Measurements from ENCODE around the gene CNTN1.

The CNTN1 gene

GRCh38 chr12:41008472-41008871, 316.2 kb downstream of the CNTN1 start:
- Histone ChIP-seq H3K27ac (ENCODE audit: low read length) (no peak overlapping the region), H3K4me1 (ENCODE audit: control insufficient read depth in 1 of 2, insufficient read depth in 2 of 2, low read length in 2 of 2) (no peaks in the 10 kb centered on the region), H3K27me3 (ENCODE audit: low read depth, low read length) (no peaks in the 10 kb centered on the region), H3K4me3 (ENCODE audit: low read depth in 1 of 2, low read length in 2 of 2) (no peak overlapping the region), H3K9me3 (ENCODE audit: control insufficient read depth in 1 of 2, low read length in 2 of 2) (peaks cover 0 to 16% of the 10 kb centered on the region in 2 donors), H3K36me3 (ENCODE audit: control insufficient read depth in 1 of 2, insufficient read depth in 2 of 2, low read length in 2 of 2) (no peaks in the 10 kb centered on the region)

DNA sequence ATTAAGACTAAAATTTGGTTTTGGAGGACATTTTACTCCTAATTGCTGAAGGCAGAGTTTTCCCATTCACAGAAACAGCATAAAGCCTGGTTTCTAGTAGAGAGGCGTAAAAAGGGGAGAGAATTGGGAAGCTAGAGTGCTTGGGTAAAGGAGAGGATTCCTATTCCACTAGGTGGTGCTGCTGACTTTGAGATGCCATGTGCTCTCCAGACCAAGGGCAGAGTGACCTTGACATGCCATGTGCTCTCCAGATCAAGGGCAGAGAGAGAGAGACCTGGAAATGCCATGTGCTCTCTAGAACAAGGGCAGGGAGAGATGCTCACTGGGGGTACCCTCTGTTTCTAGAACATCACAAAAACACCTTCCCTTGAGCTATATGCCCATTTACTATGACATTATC, 319.7 kb downstream of the CNTN1 start:
- Histone ChIP-seq H3K27me3 (ENCODE audit: low read depth, low read length) (no peaks in the 10 kb centered on the region), H3K27ac (ENCODE audit: low read length) (no peak overlapping the region), H3K36me3 (ENCODE audit: control insufficient read depth in 1 of 2, insufficient read depth in 2 of 2, low read length in 2 of 2) (no peaks in the 10 kb centered on the region), H3K4me1 (ENCODE audit: control insufficient read depth in 1 of 2, insufficient read depth in 2 of 2, low read length in 2 of 2) (no peaks in the 10 kb centered on the region), H3K9me3 (ENCODE audit: control insufficient read depth in 1 of 2, low read length in 2 of 2) (peaks cover 0 to 8% of the 10 kb centered on the region in 2 donors), H3K4me3 (ENCODE audit: low read depth in 1 of 2, low read length in 2 of 2) (no peak overlapping the region)

- Histone ChIP-seq H3K27ac (ENCODE audit: low read length) (no peak overlapping the region), H3K4me3 (ENCODE audit: low read depth in 1 of 2, low read length in 2 of 2) (no peak overlapping the region), H3K4me1 (ENCODE audit: control insufficient read depth in 1 of 2, insufficient read depth in 2 of 2, low read length in 2 of 2) (no peaks in the 10 kb centered on the region), H3K27me3 (ENCODE audit: low read depth, low read length) (no peaks in the 10 kb centered on the region), H3K36me3 (ENCODE audit: control insufficient read depth in 1 of 2, insufficient read depth in 2 of 2, low read length in 2 of 2) (no peaks in the 10 kb centered on the region), H3K9me3 (ENCODE audit: control insufficient read depth in 1 of 2, low read length in 2 of 2) (peaks cover 0 to 8% of the 10 kb centered on the region in 2 donors)
Measured at GRCh38 chr12:41013881-41014642, 321.8 kb downstream of the CNTN1 start.

DNA sequence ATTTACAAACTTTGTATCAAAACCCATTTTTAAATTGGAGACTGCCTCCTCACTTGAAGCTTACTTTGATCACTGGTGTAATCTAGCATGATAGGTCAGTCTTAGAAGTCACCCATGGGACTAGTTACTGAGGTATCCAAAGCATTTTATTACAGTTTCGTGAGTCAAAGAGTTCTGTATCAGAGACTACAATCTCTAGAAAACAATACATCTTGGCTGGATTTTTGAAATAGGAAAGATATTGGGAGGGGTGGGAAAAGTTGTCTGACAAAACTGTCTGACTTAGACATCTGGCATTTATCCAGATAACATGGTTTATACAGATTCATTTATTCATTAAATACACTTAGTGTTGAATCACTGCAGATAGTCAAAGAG, 322.4 kb downstream of the CNTN1 start:
- H3K4me1 ChIP-seq (ENCODE audit: control insufficient read depth in 1 of 2, insufficient read depth in 2 of 2, low read length in 2 of 2), result no peaks in the 10 kb centered on the region
- H3K36me3 ChIP-seq (ENCODE audit: control insufficient read depth in 1 of 2, insufficient read depth in 2 of 2, low read length in 2 of 2), result no peaks in the 10 kb centered on the region
- H3K4me3 ChIP-seq (ENCODE audit: low read depth in 1 of 2, low read length in 2 of 2), result no peak overlapping the region
- H3K27me3 ChIP-seq (ENCODE audit: low read depth, low read length), result no peaks in the 10 kb centered on the region
- H3K9me3 ChIP-seq (ENCODE audit: control insufficient read depth in 1 of 2, low read length in 2 of 2), result peaks cover 0 to 8% of the 10 kb centered on the region in 2 donors
- H3K27ac ChIP-seq (ENCODE audit: low read length), result no peak overlapping the region

DNA sequence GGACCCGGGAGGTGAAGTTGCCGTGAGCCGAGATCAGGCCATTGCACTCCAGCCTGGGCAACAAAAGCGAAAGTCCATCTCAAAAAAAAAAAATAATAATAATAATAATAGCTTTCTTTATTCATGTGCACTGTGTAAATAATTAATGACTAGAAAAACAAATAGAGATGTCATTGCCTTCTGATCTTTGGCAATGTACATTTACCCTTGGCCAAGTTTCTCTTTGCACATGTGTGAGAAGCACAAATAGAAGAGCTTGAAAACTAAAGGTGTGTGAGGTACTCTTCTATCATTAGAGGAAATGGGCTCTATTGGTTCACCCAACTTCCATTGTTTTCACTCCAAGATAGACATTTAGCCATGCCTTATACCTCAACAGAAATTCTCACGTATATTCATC, 325.8 kb downstream of the CNTN1 start:
- no peaks in the 10 kb centered on the region for H3K27me3 ChIP-seq (ENCODE audit: low read depth, low read length)
- no peak overlapping the region for H3K27ac ChIP-seq (ENCODE audit: low read length)
- no peaks in the 10 kb centered on the region for H3K36me3 ChIP-seq (ENCODE audit: control insufficient read depth in 1 of 2, insufficient read depth in 2 of 2, low read length in 2 of 2)
- no peaks in the 10 kb centered on the region for H3K4me1 ChIP-seq (ENCODE audit: control insufficient read depth in 1 of 2, insufficient read depth in 2 of 2, low read length in 2 of 2)
- H3K9me3 ChIP-seq (ENCODE audit: control insufficient read depth in 1 of 2, low read length in 2 of 2), result no peaks in the 10 kb centered on the region
- H3K4me3 ChIP-seq (ENCODE audit: low read depth in 1 of 2, low read length in 2 of 2), result no peak overlapping the region

GRCh38 chr12:41019461-41019860, 327.2 kb downstream of the CNTN1 start:
- Histone ChIP-seq H3K9me3 (ENCODE audit: control insufficient read depth in 1 of 2, low read length in 2 of 2) (no peaks in the 10 kb centered on the region), H3K36me3 (ENCODE audit: control insufficient read depth in 1 of 2, insufficient read depth in 2 of 2, low read length in 2 of 2) (no peaks in the 10 kb centered on the region), H3K4me1 (ENCODE audit: control insufficient read depth in 1 of 2, insufficient read depth in 2 of 2, low read length in 2 of 2) (no peaks in the 10 kb centered on the region), H3K4me3 (ENCODE audit: low read depth in 1 of 2, low read length in 2 of 2) (no peak overlapping the region), H3K27ac (ENCODE audit: low read length) (no peak overlapping the region), H3K27me3 (ENCODE audit: low read depth, low read length) (no peaks in the 10 kb centered on the region)

DNA sequence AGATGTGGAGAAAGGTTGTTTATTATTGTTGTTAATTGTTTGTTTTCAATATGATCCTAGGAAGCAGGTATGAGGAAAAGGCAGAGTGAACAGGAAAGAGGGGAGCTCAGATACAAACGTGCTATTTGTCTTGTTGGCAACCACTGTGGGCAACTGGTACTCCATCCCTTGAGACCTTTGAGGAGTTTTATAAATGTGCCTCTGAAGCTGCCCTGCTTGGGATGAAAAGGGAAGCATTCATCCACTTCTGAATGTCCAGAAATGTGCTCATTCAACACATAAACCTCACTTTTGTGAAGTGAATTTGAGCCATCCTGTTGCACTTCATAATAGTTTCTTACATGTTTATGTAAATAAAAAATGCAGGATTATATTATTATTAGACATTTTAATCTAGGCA, 331.6 kb downstream of the CNTN1 start:
- Histone ChIP-seq H3K4me3 (ENCODE audit: low read depth in 1 of 2, low read length in 2 of 2) (no peak overlapping the region), H3K9me3 (ENCODE audit: control insufficient read depth in 1 of 2, low read length in 2 of 2) (no peaks in the 10 kb centered on the region), H3K27me3 (ENCODE audit: low read depth, low read length) (no peaks in the 10 kb centered on the region), H3K27ac (ENCODE audit: low read length) (no peak overlapping the region), H3K4me1 (ENCODE audit: control insufficient read depth in 1 of 2, insufficient read depth in 2 of 2, low read length in 2 of 2) (no peaks in the 10 kb centered on the region), H3K36me3 (ENCODE audit: control insufficient read depth in 1 of 2, insufficient read depth in 2 of 2, low read length in 2 of 2) (no peaks in the 10 kb centered on the region)

DNA sequence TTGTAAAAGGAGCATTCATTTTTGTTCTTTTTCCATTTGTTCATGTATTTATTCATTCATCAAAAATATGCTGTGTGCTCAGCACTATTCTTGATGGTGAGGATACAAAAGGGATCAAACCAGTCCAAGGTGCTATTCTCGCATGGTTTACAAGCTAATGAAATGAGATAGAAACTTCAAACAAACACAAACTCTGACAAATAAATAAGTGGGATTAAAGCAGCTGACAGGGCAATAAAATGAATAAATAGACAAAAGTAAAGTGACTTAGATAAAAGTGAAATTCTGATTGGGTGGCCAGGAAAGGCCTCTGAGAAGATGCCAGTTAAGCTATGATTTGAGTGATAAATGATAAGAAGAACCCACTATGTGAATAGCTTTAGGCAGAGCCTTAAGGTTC, 333.9 kb downstream of the CNTN1 start:
- Histone ChIP-seq H3K9me3 (ENCODE audit: control insufficient read depth in 1 of 2, low read length in 2 of 2) (no peaks in the 10 kb centered on the region), H3K4me1 (ENCODE audit: control insufficient read depth in 1 of 2, insufficient read depth in 2 of 2, low read length in 2 of 2) (no peaks in the 10 kb centered on the region), H3K36me3 (ENCODE audit: control insufficient read depth in 1 of 2, insufficient read depth in 2 of 2, low read length in 2 of 2) (no peaks in the 10 kb centered on the region), H3K27me3 (ENCODE audit: low read depth, low read length) (no peaks in the 10 kb centered on the region), H3K27ac (ENCODE audit: low read length) (no peak overlapping the region), H3K4me3 (ENCODE audit: low read depth in 1 of 2, low read length in 2 of 2) (no peak overlapping the region)

DNA sequence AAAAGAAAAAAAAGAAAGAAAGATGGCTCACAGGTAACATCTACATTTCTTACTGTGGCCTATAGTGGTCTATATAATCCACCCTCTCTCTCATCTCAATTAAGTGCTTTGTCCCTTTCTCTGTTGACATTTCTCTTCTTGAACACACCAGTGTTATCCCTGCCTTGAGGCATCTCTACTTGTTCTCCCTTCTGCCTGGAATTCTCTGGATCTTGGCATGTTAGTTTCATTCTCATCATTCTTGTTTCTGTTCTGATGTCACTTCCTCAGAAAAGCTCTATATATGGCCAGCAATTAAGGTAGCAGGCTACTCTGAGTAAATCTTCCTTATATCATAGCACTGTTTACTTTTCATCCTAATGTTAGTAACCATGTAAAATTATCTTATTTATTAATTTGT, 340.1 kb downstream of the CNTN1 start:
- H3K4me3 ChIP-seq (ENCODE audit: low read depth in 1 of 2, low read length in 2 of 2), result no peak overlapping the region
- H3K36me3 ChIP-seq (ENCODE audit: control insufficient read depth in 1 of 2, insufficient read depth in 2 of 2, low read length in 2 of 2), result no peaks in the 10 kb centered on the region
- H3K4me1 ChIP-seq (ENCODE audit: control insufficient read depth in 1 of 2, insufficient read depth in 2 of 2, low read length in 2 of 2), result no peaks in the 10 kb centered on the region
- H3K27ac ChIP-seq (ENCODE audit: low read length), result no peak overlapping the region
- H3K27me3 ChIP-seq (ENCODE audit: low read depth, low read length), result no peaks in the 10 kb centered on the region
- H3K9me3 ChIP-seq (ENCODE audit: control insufficient read depth in 1 of 2, low read length in 2 of 2), result no peaks in the 10 kb centered on the region

GRCh38 chr12:41034686-41035085, 342.4 kb downstream of the CNTN1 start:
- Histone ChIP-seq H3K27ac (ENCODE audit: low read length) (no peak overlapping the region), H3K9me3 (ENCODE audit: control insufficient read depth in 1 of 2, low read length in 2 of 2) (no peaks in the 10 kb centered on the region), H3K4me1 (ENCODE audit: control insufficient read depth in 1 of 2, insufficient read depth in 2 of 2, low read length in 2 of 2) (no peaks in the 10 kb centered on the region), H3K36me3 (ENCODE audit: control insufficient read depth in 1 of 2, insufficient read depth in 2 of 2, low read length in 2 of 2) (no peaks in the 10 kb centered on the region), H3K4me3 (ENCODE audit: low read depth in 1 of 2, low read length in 2 of 2) (no peak overlapping the region), H3K27me3 (ENCODE audit: low read depth, low read length) (no peaks in the 10 kb centered on the region)

DNA sequence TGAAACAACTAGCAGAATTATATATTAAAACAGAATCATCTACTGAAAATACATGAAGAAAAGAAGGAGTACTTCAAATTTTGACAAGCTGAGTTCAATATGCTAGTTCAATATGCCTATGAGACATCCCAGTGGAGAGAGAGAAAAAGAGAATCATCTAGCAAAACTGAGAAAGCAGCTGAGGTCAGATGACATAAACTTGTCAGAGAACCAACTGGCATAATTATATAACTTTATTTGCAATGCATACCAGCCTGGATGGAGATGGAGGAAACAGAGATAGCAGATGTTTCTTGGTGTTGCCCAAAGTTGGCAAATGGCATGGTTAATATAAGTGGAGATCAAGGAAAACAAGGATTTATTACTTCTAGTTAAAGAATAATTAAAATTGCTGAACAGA, 347.2 kb downstream of the CNTN1 start:
- H3K4me3 ChIP-seq (ENCODE audit: low read depth in 1 of 2, low read length in 2 of 2), result no peak overlapping the region
- no peaks in the 10 kb centered on the region for H3K4me1 ChIP-seq (ENCODE audit: control insufficient read depth in 1 of 2, insufficient read depth in 2 of 2, low read length in 2 of 2)
- no peak overlapping the region for H3K27ac ChIP-seq (ENCODE audit: low read length)
- no peaks in the 10 kb centered on the region for H3K9me3 ChIP-seq (ENCODE audit: control insufficient read depth in 1 of 2, low read length in 2 of 2)
- no peaks in the 10 kb centered on the region for H3K36me3 ChIP-seq (ENCODE audit: control insufficient read depth in 1 of 2, insufficient read depth in 2 of 2, low read length in 2 of 2)
- no peaks in the 10 kb centered on the region for H3K27me3 ChIP-seq (ENCODE audit: low read depth, low read length)

- Histone ChIP-seq H3K36me3 (ENCODE audit: control insufficient read depth in 1 of 2, insufficient read depth in 2 of 2, low read length in 2 of 2) (no peaks in the 10 kb centered on the region), H3K27me3 (ENCODE audit: low read depth, low read length) (no peaks in the 10 kb centered on the region), H3K27ac (ENCODE audit: low read length) (no peak overlapping the region), H3K4me1 (ENCODE audit: control insufficient read depth in 1 of 2, insufficient read depth in 2 of 2, low read length in 2 of 2) (no peaks in the 10 kb centered on the region), H3K4me3 (ENCODE audit: low read depth in 1 of 2, low read length in 2 of 2) (no peak overlapping the region), H3K9me3 (ENCODE audit: control insufficient read depth in 1 of 2, low read length in 2 of 2) (no peaks in the 10 kb centered on the region)
Measured at GRCh38 chr12:41045509-41045908, 353.3 kb downstream of the CNTN1 start.

All from muscle layer of duodenum (tissue), 2 donors.